Lung (tissue), 12 donors: ENCODE data around the gene PNKP. TPM values are rescaled to one million over a fixed set of nuclear protein-coding genes. Genes with fewer than 3 reads are reported as not detected.
A peak's percentile ranks its signal among the peaks of the same experiment; 100 is the strongest.

ENCODE experiments used
- ATAC-seq: fragments of 200-7000 bp; cut with Tn5 transposase; one replicate; pipeline ENCODE4 v1.9.1; 2020; ENCODE audit warnings: moderate number of reproducible peaks; ENCODE audit not compliant: insufficient read depth, low FRiP score
- DNase-seq, 3 donors: peaks; one replicate each; pipeline ENCODE4 v3.0.0-alpha.2; 2013 to 2017
- H3K27ac ChIP-seq, 2 donors: one replicate each; pipeline ENCODE4 v1.5.1; 2013; ENCODE audit warnings: mild to moderate bottlenecking in 2 of 2, moderate library complexity in 2 of 2, control low read depth in 1 of 2, inconsistent platforms in 1 of 2, low read depth in 1 of 2, low read length in 1 of 2
- H3K27me3 ChIP-seq, 3 donors: one replicate each; pipeline ENCODE4 v1.5.1; 2013; ENCODE audit warnings: low read length in 2 of 3; ENCODE audit not compliant: control insufficient read depth in 3 of 3, insufficient read depth in 3 of 3
- H3K36me3 ChIP-seq, 4 donors: one replicate each; pipeline ENCODE4 v1.5.1; 2013; ENCODE audit warnings: low read length in 4 of 4, mild to moderate bottlenecking in 1 of 4, moderate library complexity in 1 of 4; ENCODE audit not compliant: control insufficient read depth in 4 of 4, insufficient read depth in 4 of 4
- H3K4me1 ChIP-seq, 5 donors: one replicate each; pipeline ENCODE4 v1.5.1; 2013; ENCODE audit warnings: low read length in 5 of 5, mild to moderate bottlenecking in 2 of 5, moderate library complexity in 1 of 5; ENCODE audit not compliant: control insufficient read depth in 5 of 5, insufficient read depth in 5 of 5
- H3K4me3 ChIP-seq: one replicate; pipeline ENCODE4 v1.5.1; 2013; ENCODE audit warnings: mild to moderate bottlenecking, control low read depth, moderate library complexity
- H3K9ac ChIP-seq, 2 donors: one replicate each; pipeline ENCODE4 v1.5.1; 2013; ENCODE audit warnings: low read length in 2 of 2, control low read depth in 1 of 2; ENCODE audit not compliant: insufficient read depth in 1 of 2
- H3K9me3 ChIP-seq, 4 donors: one replicate each; pipeline ENCODE4 v1.5.1; 2013; ENCODE audit warnings: low read length in 3 of 4, mild to moderate bottlenecking in 1 of 4, moderate library complexity in 1 of 4; ENCODE audit not compliant: control insufficient read depth in 4 of 4, insufficient read depth in 3 of 4
- WGBS, 2 donors: extraction: QIAGEN DNeasy Blood & Tissue Kit; methylation state at CpG; one replicate each; pipeline ENCODE4 v1.1.7; 2013; 5-methylcytosine and 5-hydroxymethylcytosine counted together
- polyA plus RNA-seq, 2 donors: library from polyadenylated mRNA; stranded (reverse); fragments of 200-250 nt; gene quantifications; one replicate each; pipeline ENCODE4 v1.2.1, GENCODE V29; 2013
- total RNA-seq, 2 donors: library from RNA; depleted of rRNA in 1 of 2; stranded (reverse); fragments of >200 nt in 1 of 2; gene quantifications; one replicate each; pipeline ENCODE4 v1.2.1, GENCODE V29; 2014 to 2021
- TF ChIP-seq, protein P1 (sequence below): IDR thresholded peaks from 2 replicates; pipeline ENCODE4 v1.5.1; 2012; ENCODE audit warnings: mild to moderate bottlenecking; ENCODE audit errors: control extremely low read depth, extremely low read depth
- donor health status: control.
- donor health status: control.
- donor health status: Bipolar disorder and iron deficiency.
- donor health status: healthy.
- donor health status: DM: yes; HTN: yes; CAD: no.

The PNKP gene
- total and polyA plus RNA-seq, 4 donors: 44.7 to 120 (median 64.2) TPM

DNA sequence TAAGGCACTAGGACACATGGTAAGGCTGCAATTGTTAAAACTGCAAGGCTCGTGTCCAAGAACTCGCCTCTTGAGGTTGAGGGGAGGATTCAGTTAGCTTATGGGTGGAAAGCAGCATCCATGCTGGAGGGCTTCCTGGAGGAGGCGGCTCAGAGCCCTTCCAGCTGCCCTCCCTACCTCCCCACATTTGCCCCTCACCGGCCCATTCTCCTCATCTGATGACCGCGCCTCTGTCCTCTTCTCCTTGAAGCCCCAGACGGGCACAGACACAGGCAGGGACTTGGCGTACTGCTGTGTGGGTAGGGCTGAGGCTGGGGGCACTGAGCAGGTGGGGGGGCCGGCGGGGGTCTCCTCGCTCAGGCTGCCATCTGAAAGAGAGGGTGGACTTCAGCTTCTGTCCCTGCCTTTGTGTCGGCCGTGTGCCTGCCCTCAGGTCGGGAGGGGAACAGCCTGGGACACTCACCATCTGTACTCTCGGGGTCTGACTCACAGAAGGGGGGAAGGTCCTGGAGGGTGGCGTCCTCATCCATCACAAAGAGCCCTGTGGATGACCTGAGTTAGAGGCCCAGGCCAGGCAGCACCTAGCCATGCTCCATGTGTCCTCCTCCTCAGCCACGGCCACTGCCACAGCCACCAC lies 4.1 kb upstream of the PNKP start:
- no peak overlapping the region for H3K9ac ChIP-seq
- TF ChIP-seq, protein P1, sequence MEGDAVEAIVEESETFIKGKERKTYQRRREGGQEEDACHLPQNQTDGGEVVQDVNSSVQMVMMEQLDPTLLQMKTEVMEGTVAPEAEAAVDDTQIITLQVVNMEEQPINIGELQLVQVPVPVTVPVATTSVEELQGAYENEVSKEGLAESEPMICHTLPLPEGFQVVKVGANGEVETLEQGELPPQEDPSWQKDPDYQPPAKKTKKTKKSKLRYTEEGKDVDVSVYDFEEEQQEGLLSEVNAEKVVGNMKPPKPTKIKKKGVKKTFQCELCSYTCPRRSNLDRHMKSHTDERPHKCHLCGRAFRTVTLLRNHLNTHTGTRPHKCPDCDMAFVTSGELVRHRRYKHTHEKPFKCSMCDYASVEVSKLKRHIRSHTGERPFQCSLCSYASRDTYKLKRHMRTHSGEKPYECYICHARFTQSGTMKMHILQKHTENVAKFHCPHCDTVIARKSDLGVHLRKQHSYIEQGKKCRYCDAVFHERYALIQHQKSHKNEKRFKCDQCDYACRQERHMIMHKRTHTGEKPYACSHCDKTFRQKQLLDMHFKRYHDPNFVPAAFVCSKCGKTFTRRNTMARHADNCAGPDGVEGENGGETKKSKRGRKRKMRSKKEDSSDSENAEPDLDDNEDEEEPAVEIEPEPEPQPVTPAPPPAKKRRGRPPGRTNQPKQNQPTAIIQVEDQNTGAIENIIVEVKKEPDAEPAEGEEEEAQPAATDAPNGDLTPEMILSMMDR: no peak
- H3K36me3 ChIP-seq: peaks cover 0 to 10% (median 6%) of the 10 kb centered on the region in 4 donors
- H3K27me3 ChIP-seq: no peaks in the 10 kb centered on the region
- peaks cover 1 to 34% (median 14%) of the 10 kb centered on the region in 5 donors for H3K4me1 ChIP-seq
- no peak overlapping the region for H3K4me3 ChIP-seq
- no peaks in the 10 kb centered on the region for H3K9me3 ChIP-seq
- no peak for ATAC-seq
- no peak overlapping the region for H3K27ac ChIP-seq
- 93 to 94% methylated on average over 17 of the region's 17 CpGs for WGBS, 2 donors
- DNase-seq: no peak

DNA sequence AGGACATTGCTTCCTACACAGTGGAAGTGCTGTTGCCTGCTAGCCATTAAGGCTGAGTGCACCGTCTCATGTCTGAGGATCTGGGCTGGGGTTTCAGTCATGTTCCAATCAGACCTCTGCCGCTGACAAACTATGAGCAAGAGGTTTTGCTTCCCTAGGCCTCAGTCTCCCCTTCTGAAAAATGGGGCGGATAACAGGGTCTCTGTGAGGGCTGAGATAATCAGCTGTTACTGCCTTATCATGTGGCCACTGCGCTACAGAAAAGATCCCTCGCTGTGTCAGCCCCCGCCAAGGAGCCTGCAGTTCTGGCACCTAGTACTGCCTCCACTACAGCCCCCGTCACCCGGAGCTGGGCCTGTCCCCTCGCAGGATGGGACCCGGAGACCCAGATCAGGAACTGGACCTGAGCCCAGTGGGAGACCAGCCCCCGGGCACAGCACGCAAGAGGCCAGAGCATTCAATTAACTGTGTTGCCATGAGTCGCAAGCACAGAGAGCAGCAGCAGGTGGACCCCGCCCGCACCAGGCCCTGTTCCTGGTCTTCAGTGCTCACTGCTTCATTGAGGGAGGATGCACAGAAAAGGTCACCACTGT lies 3.0 kb upstream of the PNKP start:
- H3K4me3 ChIP-seq: peak overlapping the region; percentile 44
- TF ChIP-seq, protein P1: no peak
- DNase-seq: peak in 1 of 3 donors; percentile 0
- peaks cover 0 to 10% (median 4%) of the 10 kb centered on the region in 4 donors for H3K36me3 ChIP-seq
- peak overlapping the region; percentile 75 to 88 for H3K27ac ChIP-seq
- WGBS, 2 donors: 82 to 88% methylated on average over 14 to 15 of the region's 15 CpGs
- ATAC-seq: no peak
- H3K9ac ChIP-seq: peak overlapping the region; percentile 61 to 62
- H3K9me3 ChIP-seq: no peaks in the 10 kb centered on the region
- H3K4me1 ChIP-seq: peaks cover 3 to 36% (median 15%) of the 10 kb centered on the region in 5 donors
- H3K27me3 ChIP-seq: no peaks in the 10 kb centered on the region

DNA sequence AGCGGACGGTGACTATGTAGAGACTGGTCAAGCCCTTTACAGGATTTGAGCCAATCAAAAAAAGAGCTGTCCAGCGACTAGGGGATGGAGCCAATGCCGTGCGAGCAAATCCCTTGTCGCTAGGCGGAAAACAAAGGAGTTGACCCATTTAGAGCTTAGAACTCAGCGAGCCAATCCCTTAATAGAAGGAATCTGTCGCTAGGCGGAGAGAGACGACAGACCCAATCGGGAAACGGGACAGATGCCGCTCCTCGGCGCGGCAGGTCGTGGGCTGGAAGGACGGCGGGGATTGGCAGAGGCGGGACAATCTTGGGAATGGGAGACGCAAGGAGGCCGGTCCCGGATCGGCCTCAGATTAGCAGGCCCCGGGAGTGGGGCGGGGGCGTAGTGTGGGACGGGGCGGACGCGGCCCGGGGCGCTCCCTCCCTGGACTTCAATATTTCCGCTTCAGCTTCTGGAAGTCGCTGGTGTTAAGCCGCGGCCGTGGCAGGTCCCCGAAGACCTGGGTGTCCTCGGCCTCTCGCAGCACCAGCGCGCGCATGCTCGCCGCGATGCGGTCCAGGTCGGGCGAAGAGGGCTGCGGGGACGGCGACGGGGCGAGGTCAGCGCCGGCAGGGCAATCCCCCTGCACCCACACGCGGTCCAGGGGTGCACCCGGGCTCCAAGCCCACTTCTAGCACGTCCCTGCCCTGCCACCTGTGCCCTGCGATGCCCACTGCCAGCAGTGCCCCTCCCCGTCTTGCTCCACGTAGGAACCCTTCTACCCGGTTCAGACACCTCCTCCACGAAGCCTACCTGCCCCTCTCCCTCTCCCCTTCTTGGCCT lies 2.3 kb upstream of the PNKP start:
- TF ChIP-seq, protein P1: no peak
- DNase-seq (peak; percentile 99 to 100 (median 100)), ATAC-seq (peak; percentile 84)
- Histone ChIP-seq H3K36me3 (peaks cover 0 to 10% (median 8%) of the 10 kb centered on the region in 4 donors), H3K9me3 (no peaks in the 10 kb centered on the region), H3K9ac (peak overlapping the region; percentile 61 to 62), H3K4me3 (peak overlapping the region; percentile 44), H3K4me1 (peaks cover 3 to 39% (median 16%) of the 10 kb centered on the region in 5 donors), H3K27me3 (no peaks in the 10 kb centered on the region), H3K27ac (peak overlapping the region; percentile 75 to 88)
- WGBS, 2 donors: 0 to 1% methylated on average over 56 to 67 of the region's 67 CpGs
